ENCODE data around the gene INSYN2A.

The INSYN2A gene

DNA sequence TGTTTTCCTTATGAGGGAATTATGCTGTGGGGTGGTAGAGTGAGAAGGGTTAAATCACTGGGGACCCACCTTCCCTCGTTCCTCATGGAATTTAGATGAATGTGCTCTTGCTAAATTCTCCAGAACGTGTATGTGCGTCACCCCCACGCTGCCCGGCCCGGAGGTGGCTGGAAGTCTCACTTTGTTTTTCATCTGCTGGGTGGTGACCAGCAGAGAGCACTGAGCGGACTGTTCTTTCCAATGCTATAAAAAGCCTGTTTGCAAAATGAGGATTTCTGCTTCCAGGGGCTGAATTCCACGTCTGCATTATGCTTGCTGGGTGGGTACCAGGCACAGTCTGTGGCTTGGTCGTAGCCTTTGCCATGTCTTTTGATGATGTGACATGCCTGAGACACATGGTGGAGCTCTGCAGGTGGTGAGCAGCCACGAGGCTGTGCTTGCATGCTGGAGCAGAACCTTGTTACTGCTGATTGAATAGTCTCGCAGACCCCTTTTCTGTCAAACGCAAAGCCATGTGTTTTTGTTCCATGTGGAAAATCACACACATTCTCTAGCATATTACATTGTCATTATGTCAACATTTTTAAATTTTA is 31.9 kb upstream of the INSYN2A start:
- H3K4me3 ChIP-seq (ENCODE audit: low read depth, low read length): no peak overlapping the region
- DNase-seq (ENCODE audit: low read depth): no peak
- TF ChIP-seq, protein P1, sequence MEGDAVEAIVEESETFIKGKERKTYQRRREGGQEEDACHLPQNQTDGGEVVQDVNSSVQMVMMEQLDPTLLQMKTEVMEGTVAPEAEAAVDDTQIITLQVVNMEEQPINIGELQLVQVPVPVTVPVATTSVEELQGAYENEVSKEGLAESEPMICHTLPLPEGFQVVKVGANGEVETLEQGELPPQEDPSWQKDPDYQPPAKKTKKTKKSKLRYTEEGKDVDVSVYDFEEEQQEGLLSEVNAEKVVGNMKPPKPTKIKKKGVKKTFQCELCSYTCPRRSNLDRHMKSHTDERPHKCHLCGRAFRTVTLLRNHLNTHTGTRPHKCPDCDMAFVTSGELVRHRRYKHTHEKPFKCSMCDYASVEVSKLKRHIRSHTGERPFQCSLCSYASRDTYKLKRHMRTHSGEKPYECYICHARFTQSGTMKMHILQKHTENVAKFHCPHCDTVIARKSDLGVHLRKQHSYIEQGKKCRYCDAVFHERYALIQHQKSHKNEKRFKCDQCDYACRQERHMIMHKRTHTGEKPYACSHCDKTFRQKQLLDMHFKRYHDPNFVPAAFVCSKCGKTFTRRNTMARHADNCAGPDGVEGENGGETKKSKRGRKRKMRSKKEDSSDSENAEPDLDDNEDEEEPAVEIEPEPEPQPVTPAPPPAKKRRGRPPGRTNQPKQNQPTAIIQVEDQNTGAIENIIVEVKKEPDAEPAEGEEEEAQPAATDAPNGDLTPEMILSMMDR (IDR thresholded peaks at IDR 0.05; ENCODE audit: low read depth, low read length, missing control alignments): no peak

DNA sequence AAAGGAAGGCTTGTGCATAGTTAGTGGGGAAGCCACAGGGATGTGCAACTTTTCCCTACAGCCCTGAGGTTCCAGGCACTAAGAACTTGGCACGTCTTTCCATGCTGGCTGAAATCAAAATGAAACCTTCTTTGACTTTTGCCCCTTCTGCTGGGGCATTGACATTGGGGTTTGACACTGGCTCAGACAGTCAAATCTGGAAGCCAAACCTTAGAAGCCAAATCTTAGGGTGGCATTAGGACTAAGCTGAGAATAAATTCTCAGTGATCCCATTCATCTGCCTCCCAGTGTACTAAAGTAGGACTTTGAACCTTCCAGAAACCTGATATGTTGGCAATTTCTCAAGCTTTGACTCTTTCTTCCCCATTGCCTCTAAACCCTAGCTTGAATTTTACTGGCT is 31.3 kb upstream of the INSYN2A start:
- TF ChIP-seq, protein P1 (IDR thresholded peaks at IDR 0.05; ENCODE audit: low read depth, low read length, missing control alignments): no peak
- no peak for DNase-seq (ENCODE audit: low read depth)

DNA sequence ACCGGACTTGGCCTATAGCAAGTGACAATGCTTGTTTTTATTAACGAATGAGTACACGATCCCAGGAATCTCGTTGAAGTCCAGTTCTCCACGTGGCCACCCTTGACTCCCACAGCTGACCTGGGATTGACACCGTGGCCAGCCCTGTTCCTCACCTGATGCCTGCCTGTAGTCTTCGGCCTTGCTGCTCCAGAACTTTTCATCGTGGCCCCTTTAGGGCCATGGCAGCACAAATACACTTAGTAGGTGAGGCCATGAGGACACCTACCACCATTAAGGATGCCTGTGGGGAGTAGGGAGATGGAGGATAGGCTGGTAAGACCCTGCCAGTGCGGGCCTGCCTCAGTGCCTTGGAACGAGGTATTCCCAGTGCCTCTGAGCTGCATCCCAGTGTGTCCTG is 30.6 kb upstream of the INSYN2A start:
- TF ChIP-seq, protein P1 (IDR thresholded peaks at IDR 0.05; ENCODE audit: low read depth, low read length, missing control alignments): no peak
- H3K4me3 ChIP-seq (ENCODE audit: low read depth, low read length): no peak overlapping the region
- DNase-seq (ENCODE audit: low read depth): no peak

More for the DNA sequence above, 31.3 kb upstream of the INSYN2A start:
- no peak overlapping the region for H3K4me3 ChIP-seq (ENCODE audit: low read depth, low read length)

DNA sequence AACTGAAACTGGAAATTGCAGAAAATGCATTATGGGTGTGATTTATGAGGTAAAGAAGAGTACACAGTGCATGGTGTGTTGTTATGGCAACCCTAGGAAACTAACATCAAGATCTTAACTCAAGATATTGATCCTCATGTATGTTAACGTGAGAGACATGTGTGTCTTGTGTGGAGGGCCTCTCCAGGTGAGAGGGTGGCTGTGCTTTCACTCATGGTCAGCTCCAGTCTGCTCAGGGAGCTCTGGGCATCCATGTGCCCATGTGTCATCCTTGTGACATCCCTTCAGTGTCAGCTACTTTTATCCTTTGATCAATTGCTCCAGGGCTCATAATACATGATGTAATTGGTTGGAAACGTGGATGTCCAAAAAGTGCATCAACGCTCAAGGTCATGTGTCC is 24.9 kb upstream of the INSYN2A start:
- DNase-seq (ENCODE audit: low read depth): no peak
- TF ChIP-seq, protein P1 (IDR thresholded peaks at IDR 0.05; ENCODE audit: low read depth, low read length, missing control alignments): no peak
- no peak overlapping the region for H3K4me3 ChIP-seq (ENCODE audit: low read depth, low read length)

DNA sequence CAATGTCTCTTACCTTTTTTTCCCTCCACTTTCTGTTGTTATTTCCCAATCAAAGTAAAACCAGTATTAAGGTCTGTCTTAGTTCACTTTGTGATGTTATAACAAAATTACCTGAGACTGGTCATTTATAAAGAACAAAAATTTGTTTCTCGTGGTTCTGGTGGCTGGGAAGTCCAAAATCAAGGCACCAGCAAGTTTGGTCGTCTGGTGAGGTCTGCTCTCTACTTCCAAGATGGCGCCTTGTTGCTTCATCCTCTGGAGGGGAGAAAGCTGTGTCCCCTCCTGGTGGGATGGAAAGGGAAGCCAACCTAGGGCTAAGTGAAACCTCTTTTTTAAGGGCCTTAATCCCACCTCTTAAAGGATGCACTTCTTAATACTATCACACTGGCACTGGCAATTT is 22.3 kb upstream of the INSYN2A start:
- DNase-seq (ENCODE audit: low read depth): no peak
- H3K4me3 ChIP-seq (ENCODE audit: low read depth, low read length): no peak overlapping the region
- TF ChIP-seq, protein P1 (IDR thresholded peaks at IDR 0.05; ENCODE audit: low read depth, low read length, missing control alignments): no peak

DNA sequence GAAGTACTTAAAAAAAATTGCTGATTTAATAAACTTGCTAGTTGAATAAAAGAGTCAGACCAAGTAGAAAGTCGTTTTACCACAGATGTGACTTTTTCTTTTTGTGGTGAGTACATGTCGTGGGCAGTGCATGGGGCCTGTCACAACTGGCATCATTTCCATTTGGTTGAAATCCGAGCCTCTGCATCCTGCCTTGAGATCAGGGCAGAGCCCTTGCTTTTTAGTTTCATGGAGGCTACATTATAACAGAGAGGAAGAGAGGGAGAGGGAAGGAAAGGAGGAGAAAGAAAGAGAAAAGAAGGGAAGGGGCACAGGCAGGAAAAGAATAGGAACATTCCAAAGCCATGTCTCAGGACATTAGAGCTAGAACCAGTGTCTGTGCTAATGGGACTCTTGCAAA is 20.4 kb upstream of the INSYN2A start:
- H3K4me3 ChIP-seq (ENCODE audit: low read depth, low read length): no peak overlapping the region
- no peak for DNase-seq (ENCODE audit: low read depth)
- TF ChIP-seq, protein P1 (IDR thresholded peaks at IDR 0.05; ENCODE audit: low read depth, low read length, missing control alignments): no peak

DNA sequence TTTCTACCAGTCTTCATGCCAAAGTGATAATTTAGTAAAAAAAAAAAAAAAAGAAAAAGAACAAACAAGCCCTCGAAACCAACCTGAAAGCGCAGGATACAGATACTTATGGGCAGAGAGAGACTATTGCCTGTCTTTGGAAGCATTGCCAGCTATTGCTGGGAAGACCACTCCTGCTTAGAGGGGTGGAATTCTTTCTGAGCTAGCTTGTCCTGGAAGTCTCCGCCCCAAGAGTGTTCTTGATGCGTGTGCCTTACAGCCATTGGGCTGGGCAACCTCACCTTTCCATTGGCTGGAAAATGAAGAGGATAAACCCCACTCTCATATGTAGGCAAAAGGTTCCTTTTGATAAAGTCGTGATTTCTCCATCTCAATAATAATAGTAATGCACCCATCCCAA is 19.9 kb upstream of the INSYN2A start:
- TF ChIP-seq, protein P1 (IDR thresholded peaks at IDR 0.05; ENCODE audit: low read depth, low read length, missing control alignments): no peak
- no peak for DNase-seq (ENCODE audit: low read depth)
- no peak overlapping the region for H3K4me3 ChIP-seq (ENCODE audit: low read depth, low read length)
